Endodermal cell (in vitro differentiated cells): ENCODE results near the gene GRIK5. TPM values are rescaled to one million over a fixed set of nuclear protein-coding genes. Genes with fewer than 3 reads are reported as not detected.

ENCODE experiments used
- DNase-seq: peaks from one replicate; pipeline ENCODE4 v3.0.0-alpha.2; 2017
- H3K27ac ChIP-seq: 2 replicates; pipeline ENCODE4 v1.5.1; 2013; ENCODE audit warnings: mild to moderate bottlenecking, low read depth, low read length, moderate library complexity
- H3K27me3 ChIP-seq: 2 replicates; pipeline ENCODE4 v1.6.1; 2013; ENCODE audit warnings: mild to moderate bottlenecking, low read length, moderate library complexity; ENCODE audit not compliant: insufficient read depth, control insufficient read depth, poor library complexity, severe bottlenecking
- H3K36me3 ChIP-seq: 2 replicates; pipeline ENCODE4 v1.7.0; 2013; ENCODE audit warnings: mild to moderate bottlenecking, low read length, moderate library complexity; ENCODE audit not compliant: control insufficient read depth, insufficient read depth
- H3K4me1 ChIP-seq: one replicate; pipeline ENCODE4 v1.7.0; 2013; ENCODE audit warnings: low read length; ENCODE audit not compliant: control insufficient read depth, insufficient read depth
- H3K4me3 ChIP-seq: 2 replicates; pipeline ENCODE4 v1.5.1; 2013; ENCODE audit warnings: mild to moderate bottlenecking, low read length, moderate library complexity
- H3K9ac ChIP-seq: 2 replicates; pipeline ENCODE4 v1.6.1; 2013; ENCODE audit warnings: mild to moderate bottlenecking, low read length, moderate library complexity; ENCODE audit not compliant: poor library complexity, severe bottlenecking; ENCODE audit errors: extremely low read depth
- H3K9me3 ChIP-seq: 2 replicates; pipeline ENCODE4 v1.6.1; 2013; ENCODE audit warnings: mild to moderate bottlenecking, low read length, moderate library complexity; ENCODE audit not compliant: control insufficient read depth
- H3K27ac Mint-ChIP-seq: 2 replicates; pipeline ENCODE4 v1.8.0; 2020; ENCODE audit warnings: mixed read lengths
- H3K27me3 Mint-ChIP-seq: 2 replicates; pipeline ENCODE4 v1.8.0; 2021; ENCODE audit warnings: mild to moderate bottlenecking, mixed read lengths; ENCODE audit not compliant: insufficient read depth
- H3K36me3 Mint-ChIP-seq: 2 replicates; pipeline ENCODE4 v1.8.0; 2020; ENCODE audit warnings: low read depth, mixed read lengths
- H3K4me1 Mint-ChIP-seq: 2 replicates; pipeline ENCODE4 v1.8.0; 2020; ENCODE audit warnings: mixed read lengths
- H3K4me3 Mint-ChIP-seq: 2 replicates; pipeline ENCODE4 v1.8.0; 2020; ENCODE audit warnings: mild to moderate bottlenecking, moderate library complexity, mixed read lengths
- H3K9me3 Mint-ChIP-seq: 2 replicates; pipeline ENCODE4 v1.8.0; 2020; ENCODE audit warnings: mild to moderate bottlenecking, mixed read lengths
- WGBS, 2 experiments: methylation state at CpG; one replicate each; pipeline versions ENCODE4 v1.1.5 to v1.1.7; 2013; ENCODE audit warnings: missing lambda C conversion rate in 2 of 2, mixed read lengths in 1 of 2; ENCODE audit not compliant: insufficient coverage in 1 of 2, insufficient read length in 1 of 2; 5-methylcytosine and 5-hydroxymethylcytosine counted together
- total RNA-seq, 2 donors: library from RNA; stranded (reverse); fragmentation: NEBNext Ultra II Directional in 1 of 2; extraction: Animal tissue kit (Norgen Biotek cat#: 25700) in 1 of 2; gene quantifications; 2 replicates in 1 of 2; 3 replicates in 1 of 2; pipeline ENCODE4 v1.2.1, GENCODE V29; 2021
- TF ChIP-seq, protein P1 (sequence below): fragments of 200-600 bp; sonication (generic); conservative IDR thresholded peaks from 2 replicates; pipeline ENCODE4 v1.5.0; 2021; ENCODE audit warnings: antibody characterized with exemption, mild to moderate bottlenecking

Gene GRIK5
- total RNA-seq, 2 donors from 2014 or later: 21.6 to 38.7 TPM

DNA sequence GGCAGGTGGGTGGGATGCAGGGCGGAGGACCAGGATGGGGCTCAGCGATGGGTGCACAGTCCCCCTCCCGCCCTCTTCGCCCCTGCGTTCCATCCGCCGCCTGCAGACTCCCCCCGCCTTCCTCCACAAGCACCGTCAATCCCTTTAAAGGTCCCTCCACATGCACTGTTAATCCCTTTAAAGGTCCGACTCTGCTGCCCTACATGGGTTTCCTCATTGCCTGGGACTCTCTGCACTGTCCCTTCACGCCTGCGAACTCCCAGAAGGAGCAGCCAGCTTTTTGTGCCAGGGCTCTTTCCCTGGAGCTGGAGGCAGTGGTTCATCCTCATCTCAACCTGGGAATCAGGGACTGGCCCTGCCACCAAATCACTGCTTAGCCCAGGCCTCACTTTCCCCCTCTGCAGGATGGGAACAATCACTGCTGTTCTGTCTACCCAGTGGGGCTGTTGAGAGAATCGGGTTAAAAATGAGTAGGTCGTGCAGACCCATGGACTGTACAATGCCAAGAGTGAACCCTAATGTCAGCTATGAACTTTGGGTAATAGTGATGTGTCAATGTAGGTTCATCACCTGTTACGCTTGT is 26.3 kb upstream of the GRIK5 start:
- peak overlapping the region; percentile 43 for H3K4me3 Mint-ChIP-seq
- WGBS, 2 experiments: 90 to 95% methylated on average over 8 to 15 of the region's 15 CpGs
- Histone ChIP-seq H3K9ac (no peak overlapping the region), H3K36me3 (no peaks in the 10 kb centered on the region), H3K4me1 (no peaks in the 10 kb centered on the region), H3K27me3 (no peaks in the 10 kb centered on the region), H3K27ac (no peak overlapping the region), H3K9me3 (no peaks in the 10 kb centered on the region), H3K4me3 (no peak overlapping the region)
- H3K9me3 Mint-ChIP-seq: no peaks in the 10 kb centered on the region
- H3K36me3 Mint-ChIP-seq: no peaks in the 10 kb centered on the region
- H3K27me3 Mint-ChIP-seq: peaks cover 18% of the 10 kb centered on the region
- peaks cover 5% of the 10 kb centered on the region for H3K4me1 Mint-ChIP-seq
- no peak overlapping the region for H3K27ac Mint-ChIP-seq
- TF ChIP-seq, protein P1, sequence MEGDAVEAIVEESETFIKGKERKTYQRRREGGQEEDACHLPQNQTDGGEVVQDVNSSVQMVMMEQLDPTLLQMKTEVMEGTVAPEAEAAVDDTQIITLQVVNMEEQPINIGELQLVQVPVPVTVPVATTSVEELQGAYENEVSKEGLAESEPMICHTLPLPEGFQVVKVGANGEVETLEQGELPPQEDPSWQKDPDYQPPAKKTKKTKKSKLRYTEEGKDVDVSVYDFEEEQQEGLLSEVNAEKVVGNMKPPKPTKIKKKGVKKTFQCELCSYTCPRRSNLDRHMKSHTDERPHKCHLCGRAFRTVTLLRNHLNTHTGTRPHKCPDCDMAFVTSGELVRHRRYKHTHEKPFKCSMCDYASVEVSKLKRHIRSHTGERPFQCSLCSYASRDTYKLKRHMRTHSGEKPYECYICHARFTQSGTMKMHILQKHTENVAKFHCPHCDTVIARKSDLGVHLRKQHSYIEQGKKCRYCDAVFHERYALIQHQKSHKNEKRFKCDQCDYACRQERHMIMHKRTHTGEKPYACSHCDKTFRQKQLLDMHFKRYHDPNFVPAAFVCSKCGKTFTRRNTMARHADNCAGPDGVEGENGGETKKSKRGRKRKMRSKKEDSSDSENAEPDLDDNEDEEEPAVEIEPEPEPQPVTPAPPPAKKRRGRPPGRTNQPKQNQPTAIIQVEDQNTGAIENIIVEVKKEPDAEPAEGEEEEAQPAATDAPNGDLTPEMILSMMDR: peak; percentile 33
- no peak for DNase-seq

DNA sequence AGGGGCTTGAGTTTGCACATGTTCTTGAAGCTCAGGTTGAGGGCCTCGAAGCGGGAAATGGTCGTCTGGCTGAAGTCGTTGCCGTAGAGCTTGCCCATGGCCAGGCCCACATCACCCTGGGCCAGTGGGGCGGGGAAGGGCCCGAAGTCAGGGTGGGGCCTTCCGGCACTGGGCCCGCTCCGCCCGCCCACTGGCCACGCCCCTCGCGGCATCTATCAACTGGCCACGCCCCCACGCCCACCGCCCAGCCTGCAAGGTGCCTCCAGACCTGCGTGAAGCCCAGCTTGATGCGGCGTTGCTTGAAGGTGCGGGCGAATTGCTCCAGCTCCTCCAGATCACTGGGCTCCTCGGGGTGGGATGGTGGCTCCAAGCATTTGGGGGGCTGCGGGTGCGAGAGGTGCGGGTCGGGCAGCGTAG is 25.8 kb upstream of the GRIK5 start:
- H3K4me1 Mint-ChIP-seq: peaks cover 5% of the 10 kb centered on the region
- H3K4me1 ChIP-seq: no peaks in the 10 kb centered on the region
- peak; percentile 96 for DNase-seq
- no peaks in the 10 kb centered on the region for H3K9me3 Mint-ChIP-seq
- no peak overlapping the region for H3K27ac Mint-ChIP-seq
- H3K9me3 ChIP-seq: no peaks in the 10 kb centered on the region
- H3K4me3 Mint-ChIP-seq: peak overlapping the region; percentile 43
- H3K9ac ChIP-seq: no peak overlapping the region
- H3K36me3 ChIP-seq: no peaks in the 10 kb centered on the region
- H3K4me3 ChIP-seq: no peak overlapping the region
- H3K27me3 Mint-ChIP-seq: peaks cover 18% of the 10 kb centered on the region
- no peak overlapping the region for H3K27ac ChIP-seq
- TF ChIP-seq, protein P1: no peak
- H3K36me3 Mint-ChIP-seq: no peaks in the 10 kb centered on the region
- H3K27me3 ChIP-seq: no peaks in the 10 kb centered on the region
- 62 to 100% methylated on average over 2 to 28 of the region's 28 CpGs for WGBS, 2 experiments

DNA sequence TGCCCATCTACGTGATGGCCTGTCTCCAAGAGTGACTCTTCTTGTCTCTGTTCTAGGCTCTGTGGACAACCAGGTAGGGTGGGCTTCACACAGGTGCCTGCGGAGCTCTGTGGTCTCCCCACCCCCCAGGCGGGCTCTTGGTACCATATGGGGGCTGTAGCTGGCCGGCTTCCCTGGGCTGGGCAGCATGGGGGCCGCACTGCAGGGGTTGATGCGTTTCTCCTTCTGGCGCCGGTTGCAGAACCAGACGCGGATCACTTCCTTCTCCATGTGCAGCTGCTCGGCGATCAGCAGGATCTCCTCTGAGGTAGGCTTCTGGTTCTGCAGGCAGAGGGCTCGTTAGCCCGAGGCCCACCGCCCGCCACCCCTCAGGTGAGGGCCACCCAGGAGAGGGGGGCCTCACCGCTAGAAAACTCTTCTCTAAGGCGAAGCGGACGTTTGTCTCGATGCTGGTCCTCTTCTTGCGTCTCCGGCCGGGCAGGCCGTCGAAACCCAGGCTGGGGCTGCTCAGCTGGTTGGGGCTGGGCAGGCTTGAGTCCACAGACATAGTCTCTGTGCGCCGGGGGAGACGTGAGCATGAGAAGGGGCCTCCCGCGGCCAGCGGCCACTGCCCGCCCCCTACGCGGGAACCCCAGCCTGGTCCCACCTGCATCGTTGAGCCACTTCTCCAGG is 25.3 kb upstream of the GRIK5 start:
- Histone ChIP-seq H3K4me1 (no peaks in the 10 kb centered on the region), H3K9me3 (no peaks in the 10 kb centered on the region), H3K4me3 (no peak overlapping the region), H3K27ac (no peak overlapping the region), H3K27me3 (no peaks in the 10 kb centered on the region), H3K9ac (no peak overlapping the region), H3K36me3 (no peaks in the 10 kb centered on the region)
- DNase-seq: no peak
- Mint-ChIP-seq H3K27me3 (peaks cover 18% of the 10 kb centered on the region), H3K36me3 (no peaks in the 10 kb centered on the region), H3K27ac (no peak overlapping the region), H3K9me3 (no peaks in the 10 kb centered on the region), H3K4me1 (peaks cover 5% of the 10 kb centered on the region), H3K4me3 (no peak overlapping the region)
- WGBS, 2 experiments: 93 to 96% methylated on average over 16 to 36 of the region's 36 CpGs
- TF ChIP-seq, protein P1: no peak
